ENCODE measurements around the gene TXNDC2. TPM values are rescaled to one million over a fixed set of nuclear protein-coding genes. Genes with fewer than 3 reads are reported as not detected.
"Not testable (repeated sequence)": the region's sequence is repeated elsewhere in the genome, so short reads cannot be mapped to it uniquely, and the experiment has no call there.

Gene TXNDC2
- total and polyA plus RNA-seq, 5 donors from 2014 or later, result not detected

GRCh38 chr18:9854801-9855676 is 30.7 kb upstream of the TXNDC2 start:
- Mint-ChIP-seq H3K36me3 (no peaks in the 10 kb centered on the region), H3K4me3 (no peak overlapping the region), H3K27ac (no peak overlapping the region), H3K27me3 (peaks cover 26% of the 10 kb centered on the region), H3K4me1 (no peaks in the 10 kb centered on the region), H3K9me3 (peaks cover 0 to 5% (median 0%) of the 10 kb centered on the region in 7 donors)
- Histone ChIP-seq H3K36me3 (ENCODE audit: control insufficient read depth, insufficient read depth, low read length) (no peaks in the 10 kb centered on the region), H3K4me3 (ENCODE audit: low read depth, low read length) (no peak overlapping the region), H3K9me3 (ENCODE audit: control insufficient read depth in 2 of 2, low read length in 2 of 2) (no peaks in the 10 kb centered on the region), H3K4me1 (ENCODE audit: control insufficient read depth, insufficient read depth, low read length, poor library complexity, severe bottlenecking) (no peaks in the 10 kb centered on the region), H3K27ac (ENCODE audit: insufficient read depth, low read length, poor library complexity, severe bottlenecking) (no peak overlapping the region), H3K27me3 (ENCODE audit: control insufficient read depth, insufficient read depth, low read length) (peaks cover 6% of the 10 kb centered on the region)
- ATAC-seq (ENCODE audit: low read depth in 2 of 2), result no peak
- no peak for DNase-seq

DNA sequence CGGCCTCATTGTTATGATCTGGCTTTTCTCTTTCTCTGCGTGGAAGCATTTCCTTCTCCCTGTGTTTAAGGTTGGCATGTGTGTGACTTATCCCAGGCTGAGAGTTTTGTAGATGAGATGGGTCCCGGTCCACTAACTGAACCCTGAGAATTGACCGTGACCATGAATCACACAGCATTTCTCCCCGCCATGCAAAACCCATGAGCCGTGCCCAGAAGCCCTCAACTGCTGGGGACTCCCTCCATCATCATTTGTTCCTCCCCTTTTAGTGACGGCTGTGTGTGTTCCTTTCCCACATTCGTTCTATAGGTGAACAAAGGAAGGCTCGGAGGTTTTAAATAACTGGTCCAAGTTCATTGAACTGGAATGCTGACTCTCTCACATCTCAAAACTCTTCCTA is 30.1 kb upstream of the TXNDC2 start:
- H3K27me3 ChIP-seq (ENCODE audit: control insufficient read depth, insufficient read depth, low read length), result peaks cover 6% of the 10 kb centered on the region
- ATAC-seq (ENCODE audit: low read depth in 2 of 2), result no peak
- no peak overlapping the region for H3K27ac ChIP-seq (ENCODE audit: insufficient read depth, low read length, poor library complexity, severe bottlenecking)
- H3K4me3 ChIP-seq (ENCODE audit: low read depth, low read length), result no peak overlapping the region
- no peaks in the 10 kb centered on the region for H3K36me3 ChIP-seq (ENCODE audit: control insufficient read depth, insufficient read depth, low read length)
- Mint-ChIP-seq H3K27me3 (peaks cover 26% of the 10 kb centered on the region), H3K4me1 (no peaks in the 10 kb centered on the region), H3K36me3 (no peaks in the 10 kb centered on the region), H3K27ac (no peak overlapping the region), H3K9me3 (peaks cover 0 to 5% (median 0%) of the 10 kb centered on the region in 7 donors), H3K4me3 (no peak overlapping the region)
- no peaks in the 10 kb centered on the region for H3K4me1 ChIP-seq (ENCODE audit: control insufficient read depth, insufficient read depth, low read length, poor library complexity, severe bottlenecking)
- no peaks in the 10 kb centered on the region for H3K9me3 ChIP-seq (ENCODE audit: control insufficient read depth in 2 of 2, low read length in 2 of 2)
- DNase-seq, result no peak

GRCh38 chr18:9856092-9856491 is 29.7 kb upstream of the TXNDC2 start:
- no peak overlapping the region for H3K4me3 Mint-ChIP-seq
- Histone ChIP-seq H3K9me3 (ENCODE audit: control insufficient read depth in 2 of 2, low read length in 2 of 2) (no peaks in the 10 kb centered on the region), H3K36me3 (ENCODE audit: control insufficient read depth, insufficient read depth, low read length) (no peaks in the 10 kb centered on the region), H3K4me3 (ENCODE audit: low read depth, low read length) (no peak overlapping the region), H3K27ac (ENCODE audit: insufficient read depth, low read length, poor library complexity, severe bottlenecking) (no peak overlapping the region), H3K4me1 (ENCODE audit: control insufficient read depth, insufficient read depth, low read length, poor library complexity, severe bottlenecking) (no peaks in the 10 kb centered on the region), H3K27me3 (ENCODE audit: control insufficient read depth, insufficient read depth, low read length) (peaks cover 6% of the 10 kb centered on the region)
- no peak for DNase-seq
- no peak overlapping the region for H3K27ac Mint-ChIP-seq
- H3K9me3 Mint-ChIP-seq, result peaks cover 0 to 5% (median 0%) of the 10 kb centered on the region in 7 donors
- no peaks in the 10 kb centered on the region for H3K36me3 Mint-ChIP-seq
- no peaks in the 10 kb centered on the region for H3K4me1 Mint-ChIP-seq
- peaks cover 26% of the 10 kb centered on the region for H3K27me3 Mint-ChIP-seq
- no peak for ATAC-seq (ENCODE audit: low read depth in 2 of 2)

- DNase-seq; ATAC-seq (ENCODE audit: low read depth in 2 of 2); H3K4me1 ChIP-seq (ENCODE audit: control insufficient read depth, insufficient read depth, low read length, poor library complexity, severe bottlenecking); H3K4me3 ChIP-seq (ENCODE audit: low read depth, low read length); H3K36me3 ChIP-seq (ENCODE audit: control insufficient read depth, insufficient read depth, low read length); H3K27ac ChIP-seq (ENCODE audit: insufficient read depth, low read length, poor library complexity, severe bottlenecking); H3K9me3 Mint-ChIP-seq; H3K4me1 Mint-ChIP-seq; H3K36me3 Mint-ChIP-seq; H3K9me3 ChIP-seq (ENCODE audit: control insufficient read depth in 2 of 2, low read length in 2 of 2); H3K27ac Mint-ChIP-seq; H3K4me3 Mint-ChIP-seq; H3K27me3 ChIP-seq (ENCODE audit: control insufficient read depth, insufficient read depth, low read length): not testable (repeated sequence)
- H3K27me3 Mint-ChIP-seq, result peaks cover 25% of the 10 kb centered on the region
Measured at GRCh38 chr18:9857479-9857998, 28.2 kb upstream of the TXNDC2 start.

DNA sequence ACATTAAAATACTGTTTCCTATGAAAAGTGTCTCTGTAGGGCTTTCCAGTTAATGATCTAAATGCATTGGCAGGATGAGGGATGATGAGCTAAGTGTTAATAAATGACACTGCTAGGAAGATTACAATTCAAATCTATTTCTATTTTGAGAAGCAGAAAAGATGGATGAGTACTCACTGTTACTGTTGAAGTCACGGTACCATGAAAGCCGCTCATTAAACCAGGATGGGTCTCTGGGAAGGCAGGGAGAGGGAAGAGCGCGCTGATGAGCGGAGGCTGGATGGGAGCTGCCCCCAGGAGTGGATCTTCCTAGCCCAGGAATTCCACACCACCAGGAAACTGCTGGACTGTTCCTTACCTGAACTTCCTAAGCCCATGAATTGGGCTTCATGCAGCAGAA is 27.1 kb upstream of the TXNDC2 start:
- Mint-ChIP-seq H3K27me3 (peaks cover 24% of the 10 kb centered on the region), H3K9me3 (peaks cover 0 to 6% (median 0%) of the 10 kb centered on the region in 7 donors), H3K36me3 (no peaks in the 10 kb centered on the region), H3K4me1 (no peaks in the 10 kb centered on the region), H3K27ac (no peak overlapping the region), H3K4me3 (no peak overlapping the region)
- H3K9me3 ChIP-seq (ENCODE audit: control insufficient read depth in 2 of 2, low read length in 2 of 2), result no peaks in the 10 kb centered on the region
- no peak overlapping the region for H3K27ac ChIP-seq (ENCODE audit: insufficient read depth, low read length, poor library complexity, severe bottlenecking)
- no peaks in the 10 kb centered on the region for H3K4me1 ChIP-seq (ENCODE audit: control insufficient read depth, insufficient read depth, low read length, poor library complexity, severe bottlenecking)
- DNase-seq, result no peak
- peaks cover 6% of the 10 kb centered on the region for H3K27me3 ChIP-seq (ENCODE audit: control insufficient read depth, insufficient read depth, low read length)
- no peak overlapping the region for H3K4me3 ChIP-seq (ENCODE audit: low read depth, low read length)
- ATAC-seq (ENCODE audit: low read depth in 2 of 2), result no peak
- H3K36me3 ChIP-seq (ENCODE audit: control insufficient read depth, insufficient read depth, low read length), result no peaks in the 10 kb centered on the region

DNA sequence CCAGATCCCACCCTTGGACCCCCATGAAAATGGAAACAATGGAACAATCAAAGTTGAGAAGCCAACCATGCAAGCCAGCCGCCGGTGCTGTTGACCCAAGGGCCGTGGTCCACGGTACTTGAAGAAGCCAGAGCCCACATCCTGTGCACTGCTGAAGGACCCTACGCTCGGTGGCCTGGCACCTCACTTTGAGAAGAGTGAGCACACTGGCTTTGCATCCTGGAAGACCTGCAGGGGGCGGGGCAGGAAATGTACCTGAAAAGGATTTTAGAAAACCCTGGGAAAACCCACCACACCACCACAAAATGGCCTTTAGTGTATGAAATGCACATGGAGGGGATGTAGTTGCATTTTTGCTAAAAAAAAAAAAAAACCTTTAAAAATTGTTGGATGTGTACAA is 26.5 kb upstream of the TXNDC2 start:
- Mint-ChIP-seq H3K27ac (no peak overlapping the region), H3K4me3 (no peak overlapping the region), H3K9me3 (peaks cover 0 to 7% (median 0%) of the 10 kb centered on the region in 7 donors), H3K4me1 (no peaks in the 10 kb centered on the region), H3K36me3 (no peaks in the 10 kb centered on the region), H3K27me3 (peaks cover 21% of the 10 kb centered on the region)
- Histone ChIP-seq H3K27ac (ENCODE audit: insufficient read depth, low read length, poor library complexity, severe bottlenecking) (no peak overlapping the region), H3K4me3 (ENCODE audit: low read depth, low read length) (no peak overlapping the region), H3K4me1 (ENCODE audit: control insufficient read depth, insufficient read depth, low read length, poor library complexity, severe bottlenecking) (no peaks in the 10 kb centered on the region), H3K27me3 (ENCODE audit: control insufficient read depth, insufficient read depth, low read length) (peaks cover 6% of the 10 kb centered on the region), H3K36me3 (ENCODE audit: control insufficient read depth, insufficient read depth, low read length) (no peaks in the 10 kb centered on the region), H3K9me3 (ENCODE audit: control insufficient read depth in 2 of 2, low read length in 2 of 2) (no peaks in the 10 kb centered on the region)
- DNase-seq (no peak), ATAC-seq (ENCODE audit: low read depth in 2 of 2) (no peak)

DNA sequence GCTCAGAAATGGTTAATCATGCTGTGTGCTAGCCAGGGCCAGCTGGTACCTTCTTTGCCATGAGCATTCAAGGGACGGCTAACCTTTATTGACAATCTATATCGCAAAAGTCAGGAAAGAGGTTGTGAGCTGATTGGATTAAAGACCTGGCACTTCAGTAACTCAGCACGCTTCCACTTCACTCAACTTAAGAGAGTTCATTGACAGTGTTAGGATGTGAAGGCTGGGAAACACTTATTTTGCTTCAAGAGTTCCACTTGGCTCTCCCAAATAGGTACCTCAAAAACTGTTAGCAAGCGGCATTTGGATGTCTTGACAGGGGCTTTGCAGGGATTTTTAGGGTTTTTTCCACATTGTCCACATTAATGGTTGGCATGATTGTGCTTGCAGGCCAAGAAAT is 25.1 kb upstream of the TXNDC2 start:
- no peak overlapping the region for H3K27ac Mint-ChIP-seq
- Histone ChIP-seq H3K27me3 (ENCODE audit: control insufficient read depth, insufficient read depth, low read length) (peaks cover 5% of the 10 kb centered on the region), H3K9me3 (ENCODE audit: control insufficient read depth in 2 of 2, low read length in 2 of 2) (peaks cover 0 to 6% of the 10 kb centered on the region in 2 experiments), H3K4me1 (ENCODE audit: control insufficient read depth, insufficient read depth, low read length, poor library complexity, severe bottlenecking) (no peaks in the 10 kb centered on the region), H3K36me3 (ENCODE audit: control insufficient read depth, insufficient read depth, low read length) (no peaks in the 10 kb centered on the region), H3K4me3 (ENCODE audit: low read depth, low read length) (no peak overlapping the region), H3K27ac (ENCODE audit: insufficient read depth, low read length, poor library complexity, severe bottlenecking) (no peak overlapping the region)
- no peaks in the 10 kb centered on the region for H3K36me3 Mint-ChIP-seq
- no peaks in the 10 kb centered on the region for H3K4me1 Mint-ChIP-seq
- peaks cover 18% of the 10 kb centered on the region for H3K27me3 Mint-ChIP-seq
- DNase-seq (no peak), ATAC-seq (ENCODE audit: low read depth in 2 of 2) (no peak)
- H3K9me3 Mint-ChIP-seq, result peaks cover 0 to 10% (median 3%) of the 10 kb centered on the region in 7 donors
- no peak overlapping the region for H3K4me3 Mint-ChIP-seq

GRCh38 chr18:9861157-9861556 is 24.6 kb upstream of the TXNDC2 start:
- no peaks in the 10 kb centered on the region for H3K4me1 ChIP-seq (ENCODE audit: control insufficient read depth, insufficient read depth, low read length, poor library complexity, severe bottlenecking)
- H3K4me3 ChIP-seq (ENCODE audit: low read depth, low read length), result no peak overlapping the region
- H3K9me3 ChIP-seq (ENCODE audit: control insufficient read depth in 2 of 2, low read length in 2 of 2), result peaks cover 1 to 11% of the 10 kb centered on the region in 2 experiments
- no peaks in the 10 kb centered on the region for H3K36me3 ChIP-seq (ENCODE audit: control insufficient read depth, insufficient read depth, low read length)
- H3K9me3 Mint-ChIP-seq, result peaks cover 0 to 15% (median 4%) of the 10 kb centered on the region in 7 donors
- no peaks in the 10 kb centered on the region for H3K36me3 Mint-ChIP-seq
- no peak overlapping the region for H3K27ac ChIP-seq (ENCODE audit: insufficient read depth, low read length, poor library complexity, severe bottlenecking)
- H3K4me1 Mint-ChIP-seq, result no peaks in the 10 kb centered on the region
- peak overlapping the region in 1 of 3 donors; percentile 1 for H3K27ac Mint-ChIP-seq
- peaks cover 4% of the 10 kb centered on the region for H3K27me3 ChIP-seq (ENCODE audit: control insufficient read depth, insufficient read depth, low read length)
- DNase-seq, result no peak
- ATAC-seq (ENCODE audit: low read depth in 2 of 2), result no peak
- peaks cover 17% of the 10 kb centered on the region for H3K27me3 Mint-ChIP-seq
- H3K4me3 Mint-ChIP-seq, result no peak overlapping the region

Measured in CD4-positive, CD25-positive, alpha-beta regulatory T cell (primary cell).